Measurements from ENCODE around the gene NR3C2. TPM values are rescaled to one million over a fixed set of nuclear protein-coding genes. Genes with fewer than 3 reads are reported as not detected.

NR3C2 gene
- total RNA-seq, 2 experiments from 2014 or later = 4.8 to 6.2 TPM

DNA sequence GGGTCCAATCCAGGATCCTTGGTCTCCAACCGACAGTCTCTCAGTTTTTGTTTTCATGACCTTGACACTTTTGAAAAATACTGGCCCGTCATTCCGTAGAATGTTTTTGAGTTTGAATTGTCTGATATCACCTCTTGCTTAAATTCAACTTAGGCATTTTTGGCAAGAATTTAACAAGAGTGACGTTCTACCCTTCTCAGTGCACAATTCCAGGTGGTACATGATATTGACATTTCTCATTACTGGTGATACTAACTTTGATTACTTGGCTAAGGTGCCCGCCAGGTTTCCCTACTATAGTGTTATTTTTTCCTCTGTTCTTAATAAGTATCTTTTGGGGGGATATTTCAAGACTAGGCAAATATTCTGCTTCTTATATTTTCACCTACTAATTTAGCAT lies 215.1 kb downstream of the NR3C2 start:
- H3K36me3 Mint-ChIP-seq = no peaks in the 10 kb centered on the region
- no peak overlapping the region for H3K4me3 Mint-ChIP-seq
- H3K9me3 Mint-ChIP-seq = no peaks in the 10 kb centered on the region
- H3K4me1 Mint-ChIP-seq = peaks cover 11% of the 10 kb centered on the region
- H3K27ac Mint-ChIP-seq = no peak overlapping the region
- H3K27me3 Mint-ChIP-seq = no peaks in the 10 kb centered on the region
- no peak for DNase-seq

DNA sequence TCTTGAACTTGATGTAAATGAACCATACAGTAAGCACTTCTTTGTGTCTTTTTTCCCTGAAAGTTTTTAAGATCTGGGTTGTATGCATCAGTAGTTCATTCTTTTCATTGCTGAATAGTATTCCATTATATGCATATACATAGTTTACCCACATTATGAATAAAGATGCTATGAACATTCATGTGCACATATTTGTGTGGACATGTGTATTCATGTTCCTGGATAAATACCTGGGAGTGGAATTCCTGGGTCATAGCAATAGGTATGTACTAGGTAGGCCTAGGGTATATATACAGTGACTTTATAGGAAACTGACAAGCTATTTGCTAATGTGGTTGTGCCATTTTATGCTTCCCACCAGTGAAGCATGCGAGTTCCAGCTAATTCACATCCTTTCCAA lies 215.9 kb downstream of the NR3C2 start:
- H3K27ac Mint-ChIP-seq = no peak overlapping the region
- peaks cover 11% of the 10 kb centered on the region for H3K4me1 Mint-ChIP-seq

DNA sequence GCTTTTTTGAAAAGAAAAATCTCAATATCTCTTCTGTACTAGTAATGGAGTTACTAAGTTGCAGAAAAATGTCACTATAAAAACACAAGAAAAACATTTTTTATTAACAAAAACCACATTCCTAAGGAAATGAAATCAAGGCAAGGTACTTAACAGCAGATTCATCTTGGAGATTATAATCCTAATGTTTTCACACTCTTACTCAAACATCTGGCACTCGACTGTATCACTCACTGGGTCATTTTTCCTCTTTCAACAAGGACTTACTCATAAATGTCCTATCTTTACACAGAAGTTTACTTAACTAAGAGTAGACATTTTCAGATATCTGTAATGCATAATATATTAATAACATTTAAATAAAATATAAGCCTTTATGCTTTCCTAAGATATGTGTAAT lies 216.6 kb downstream of the NR3C2 start:
- no peak for DNase-seq
- H3K36me3 Mint-ChIP-seq = peaks cover 2% of the 10 kb centered on the region
- no peaks in the 10 kb centered on the region for H3K27me3 Mint-ChIP-seq
- no peak overlapping the region for H3K27ac Mint-ChIP-seq
- peaks cover 11% of the 10 kb centered on the region for H3K4me1 Mint-ChIP-seq
- H3K4me3 Mint-ChIP-seq = no peak overlapping the region
- H3K9me3 Mint-ChIP-seq = no peaks in the 10 kb centered on the region

More for the DNA sequence above, 215.9 kb downstream of the NR3C2 start:
- Mint-ChIP-seq H3K4me3 (no peak overlapping the region), H3K27me3 (no peaks in the 10 kb centered on the region), H3K9me3 (no peaks in the 10 kb centered on the region), H3K36me3 (no peaks in the 10 kb centered on the region)
- DNase-seq = no peak

DNA sequence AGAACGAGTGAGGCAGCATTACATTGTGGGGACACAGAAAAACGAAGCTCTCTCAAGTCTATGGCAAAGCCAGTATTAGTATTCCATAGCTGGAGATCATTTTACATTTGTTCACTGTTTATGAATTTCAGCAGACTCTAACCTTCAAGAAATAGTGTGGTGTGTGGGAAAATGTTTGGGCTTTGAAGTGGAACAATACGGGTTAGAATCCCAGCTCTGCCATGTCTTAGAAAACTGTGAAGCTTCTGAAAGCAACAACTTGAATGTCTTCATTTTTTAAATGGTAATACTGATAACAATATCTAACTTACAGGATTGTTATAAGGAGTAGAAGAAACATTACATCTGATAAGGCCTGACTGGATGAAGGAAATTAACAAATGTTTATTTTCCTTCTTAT lies 217.7 kb downstream of the NR3C2 start:
- Mint-ChIP-seq H3K9me3 (no peaks in the 10 kb centered on the region), H3K4me3 (no peak overlapping the region), H3K27me3 (no peaks in the 10 kb centered on the region), H3K27ac (no peak overlapping the region), H3K4me1 (peaks cover 10% of the 10 kb centered on the region), H3K36me3 (peaks cover 8% of the 10 kb centered on the region)
- no peak for DNase-seq

DNA sequence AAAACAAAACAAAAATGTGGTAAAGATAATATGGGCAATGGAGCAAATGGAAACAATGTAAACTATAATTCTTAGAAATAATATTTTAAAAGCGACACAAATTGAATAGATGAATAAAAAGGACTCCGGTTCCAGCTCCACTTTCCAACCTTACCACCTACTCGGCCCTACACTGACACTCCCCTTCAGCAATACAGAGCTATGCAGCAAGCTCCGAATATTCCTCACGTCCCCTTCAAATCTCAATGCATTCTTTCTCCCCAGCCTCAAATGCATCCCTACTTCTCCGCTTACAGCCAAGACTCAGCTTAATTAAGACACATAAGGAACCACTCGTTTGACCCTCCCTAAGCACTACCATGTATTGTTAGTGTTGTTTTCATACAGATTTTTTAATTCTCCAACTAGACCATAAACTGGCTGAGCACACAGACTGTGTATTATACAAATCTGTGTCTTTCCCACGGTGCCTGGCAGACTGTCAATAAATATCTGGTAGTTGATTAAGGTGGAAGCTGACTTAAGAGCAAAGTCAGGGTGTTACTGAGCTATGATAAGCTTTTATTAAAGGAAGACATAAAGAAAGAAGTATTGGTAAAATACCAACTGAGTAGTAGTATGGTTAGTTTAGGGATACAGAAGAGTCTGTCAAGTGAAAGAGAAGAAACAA lies 219.1 kb downstream of the NR3C2 start:
- Mint-ChIP-seq H3K9me3 (no peaks in the 10 kb centered on the region), H3K4me1 (peaks cover 17% of the 10 kb centered on the region), H3K27ac (no peak overlapping the region), H3K4me3 (no peak overlapping the region), H3K36me3 (peaks cover 8% of the 10 kb centered on the region), H3K27me3 (no peaks in the 10 kb centered on the region)
- DNase-seq = no peak

DNA sequence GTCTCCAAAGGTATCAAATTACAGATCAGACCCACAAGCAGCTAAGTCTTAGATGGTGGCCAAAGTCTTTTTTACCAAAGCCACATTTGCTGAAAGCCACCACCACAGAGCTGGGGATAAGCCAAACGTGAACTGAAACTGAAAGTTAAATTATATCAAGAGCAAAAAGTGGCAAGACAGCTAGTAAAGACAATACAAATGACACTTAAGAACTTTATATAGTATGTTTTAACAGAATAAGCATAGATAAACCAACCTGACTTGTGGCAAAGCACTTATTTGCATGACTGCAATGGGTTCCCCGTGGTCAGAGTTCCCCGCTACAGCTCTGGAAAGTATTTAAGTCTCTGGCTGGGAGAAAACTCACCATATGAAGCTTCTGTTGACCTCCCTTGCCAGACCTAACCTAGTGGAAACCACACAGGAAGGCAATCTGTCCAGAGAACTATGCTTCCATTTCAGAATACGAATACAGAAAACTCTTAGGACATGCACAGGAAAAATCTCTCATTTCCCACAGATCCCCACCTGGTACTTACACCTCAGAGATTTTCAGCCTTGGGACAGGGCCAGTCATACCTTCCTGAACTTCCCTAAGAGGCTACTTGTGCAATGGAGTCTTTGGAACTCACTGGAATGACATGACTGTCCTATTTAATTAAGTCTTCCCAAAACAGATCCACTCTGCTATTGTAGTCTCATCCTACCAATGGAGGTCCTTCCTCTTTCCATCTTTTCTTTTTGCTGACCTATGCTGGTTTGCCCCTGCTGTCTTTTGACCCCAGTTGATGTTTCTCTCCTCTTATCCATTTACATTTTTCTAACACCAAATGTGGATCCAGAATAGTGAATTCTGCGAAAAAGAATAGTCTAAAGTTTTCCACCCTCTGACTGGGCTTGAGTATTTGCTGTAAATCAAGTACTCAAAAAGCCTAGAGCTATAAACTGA lies 225.1 kb downstream of the NR3C2 start:
- H3K27ac Mint-ChIP-seq = peak overlapping the region; percentile 77
- peak; percentile 14 for DNase-seq
- peaks cover 8% of the 10 kb centered on the region for H3K36me3 Mint-ChIP-seq
- peak overlapping the region; percentile 67 for H3K4me3 Mint-ChIP-seq
- peaks cover 27% of the 10 kb centered on the region for H3K4me1 Mint-ChIP-seq
- no peaks in the 10 kb centered on the region for H3K9me3 Mint-ChIP-seq
- no peaks in the 10 kb centered on the region for H3K27me3 Mint-ChIP-seq

DNA sequence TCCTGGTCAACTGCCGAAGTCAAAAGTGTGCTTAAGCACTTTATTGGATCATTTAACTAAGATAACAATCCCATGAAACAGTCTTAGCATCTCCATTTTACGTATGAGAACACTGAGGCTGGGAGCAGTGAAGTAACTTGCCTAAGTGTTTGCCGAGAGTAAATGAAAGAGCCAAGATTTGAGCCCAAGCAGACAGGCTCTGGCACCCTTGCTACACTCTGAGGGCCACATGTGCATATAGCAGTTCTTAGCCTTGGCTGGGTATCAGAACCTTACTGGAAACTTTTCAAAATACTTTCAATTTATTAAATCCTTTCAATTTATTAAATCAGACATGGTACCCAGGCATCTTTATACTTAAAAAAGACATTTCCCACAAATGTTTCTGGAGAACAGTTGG lies 225.9 kb downstream of the NR3C2 start:
- Mint-ChIP-seq H3K27ac (no peak overlapping the region), H3K36me3 (peaks cover 8% of the 10 kb centered on the region), H3K27me3 (no peaks in the 10 kb centered on the region), H3K4me1 (peaks cover 27% of the 10 kb centered on the region), H3K4me3 (peak overlapping the region; percentile 67), H3K9me3 (no peaks in the 10 kb centered on the region)
- DNase-seq = no peak

DNA sequence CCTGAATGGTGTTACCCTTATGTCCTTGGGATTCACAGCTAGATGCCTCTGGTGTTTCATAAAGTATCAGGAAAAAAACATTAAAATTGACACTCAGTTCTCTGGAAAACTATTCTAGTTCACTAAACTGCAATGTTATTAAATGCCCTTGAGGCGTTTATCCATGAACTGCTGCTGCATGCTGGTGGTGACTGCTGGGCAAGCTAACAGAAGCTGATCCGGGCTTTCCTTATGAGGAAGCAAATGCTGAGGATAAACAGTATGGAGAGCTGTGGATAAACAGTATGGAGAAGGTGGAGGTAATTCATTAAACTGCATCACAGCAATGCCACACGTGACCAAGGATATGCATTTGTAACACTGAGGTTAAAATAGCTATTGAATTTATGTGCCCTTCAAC lies 227.0 kb downstream of the NR3C2 start:
- peaks cover 29% of the 10 kb centered on the region for H3K4me1 Mint-ChIP-seq
- H3K4me3 Mint-ChIP-seq = no peak overlapping the region
- H3K36me3 Mint-ChIP-seq = peaks cover 3% of the 10 kb centered on the region
- H3K27ac Mint-ChIP-seq = no peak overlapping the region
- DNase-seq = no peak
- no peaks in the 10 kb centered on the region for H3K9me3 Mint-ChIP-seq
- H3K27me3 Mint-ChIP-seq = no peaks in the 10 kb centered on the region

DNA sequence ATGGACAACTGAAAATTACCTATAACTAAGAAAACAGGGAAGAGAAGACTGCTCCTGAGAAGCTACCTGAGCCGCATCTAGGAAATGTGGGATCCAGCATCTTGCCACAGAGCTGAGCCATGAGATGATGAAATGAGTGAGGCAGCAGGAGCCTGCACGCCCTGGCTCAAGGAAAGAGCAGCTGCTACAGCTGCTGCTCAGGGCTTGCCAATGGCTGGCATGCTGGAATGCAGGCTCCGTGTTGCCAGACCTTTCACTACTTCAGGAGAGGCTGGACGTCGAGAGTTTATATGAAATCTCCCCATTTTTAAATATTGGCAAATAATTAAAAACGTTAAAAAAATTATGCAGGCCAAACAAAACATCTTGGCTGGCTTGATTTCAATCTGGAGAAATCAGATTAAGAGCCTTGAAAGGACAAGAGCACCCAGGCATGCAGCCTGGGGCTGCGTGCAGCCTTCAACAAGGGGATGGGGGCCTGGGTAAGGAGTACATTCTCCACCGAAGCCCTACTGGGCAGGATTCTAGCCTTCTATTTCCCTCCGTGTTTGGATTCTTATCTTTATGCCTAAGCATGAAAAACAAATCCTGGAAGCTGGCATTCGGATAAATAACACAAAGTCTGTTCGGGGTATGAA lies 227.6 kb downstream of the NR3C2 start:
- Mint-ChIP-seq H3K4me1 (peaks cover 29% of the 10 kb centered on the region), H3K36me3 (peaks cover 2% of the 10 kb centered on the region), H3K27me3 (no peaks in the 10 kb centered on the region), H3K27ac (no peak overlapping the region), H3K9me3 (no peaks in the 10 kb centered on the region), H3K4me3 (no peak overlapping the region)
- DNase-seq = no peak

DNA sequence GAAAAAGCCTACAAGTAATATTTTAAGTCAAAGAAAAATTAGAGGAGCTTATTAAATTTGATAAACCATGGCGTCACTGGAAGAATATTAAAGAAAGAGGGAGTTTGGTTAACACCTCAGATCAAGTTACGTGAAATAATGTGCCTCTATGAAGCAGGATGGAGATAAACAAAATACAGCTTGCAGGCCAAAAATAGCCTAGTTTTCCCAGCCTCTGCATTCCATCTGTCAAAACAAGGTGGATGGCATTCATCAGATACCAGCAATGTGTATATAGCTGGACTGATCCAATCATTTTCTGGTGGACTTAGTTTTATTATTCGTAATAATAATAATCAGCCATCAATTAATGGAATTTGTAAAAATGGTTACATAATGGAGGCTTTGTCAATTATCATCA lies 230.7 kb downstream of the NR3C2 start:
- H3K27ac Mint-ChIP-seq = no peak overlapping the region
- no peaks in the 10 kb centered on the region for H3K27me3 Mint-ChIP-seq
- no peak for DNase-seq
- H3K9me3 Mint-ChIP-seq = no peaks in the 10 kb centered on the region
- peaks cover 3% of the 10 kb centered on the region for H3K36me3 Mint-ChIP-seq
- H3K4me1 Mint-ChIP-seq = peaks cover 7% of the 10 kb centered on the region
- no peak overlapping the region for H3K4me3 Mint-ChIP-seq

DNA sequence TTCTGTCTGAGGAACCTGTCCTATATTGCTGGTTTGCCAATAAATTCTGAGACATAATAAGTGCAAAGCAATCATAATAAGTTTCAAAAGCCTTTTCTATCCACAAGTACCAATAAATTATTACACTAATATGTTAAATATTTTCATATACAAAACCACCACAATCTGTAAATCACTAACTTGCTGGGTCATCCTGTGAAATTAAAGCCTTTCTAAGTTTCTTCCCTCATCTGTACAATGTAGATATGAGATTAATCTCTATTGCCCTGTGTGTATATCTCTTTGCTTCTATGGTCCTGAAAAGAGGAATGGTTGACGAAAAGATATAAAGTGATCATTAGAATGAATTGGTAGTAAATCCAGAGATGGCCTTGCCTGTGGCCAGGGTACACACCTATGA lies 231.6 kb downstream of the NR3C2 start:
- no peak for DNase-seq
- Mint-ChIP-seq H3K36me3 (peaks cover 3% of the 10 kb centered on the region), H3K9me3 (no peaks in the 10 kb centered on the region), H3K4me3 (no peak overlapping the region), H3K4me1 (peaks cover 4% of the 10 kb centered on the region), H3K27me3 (no peaks in the 10 kb centered on the region), H3K27ac (no peak overlapping the region)

DNA sequence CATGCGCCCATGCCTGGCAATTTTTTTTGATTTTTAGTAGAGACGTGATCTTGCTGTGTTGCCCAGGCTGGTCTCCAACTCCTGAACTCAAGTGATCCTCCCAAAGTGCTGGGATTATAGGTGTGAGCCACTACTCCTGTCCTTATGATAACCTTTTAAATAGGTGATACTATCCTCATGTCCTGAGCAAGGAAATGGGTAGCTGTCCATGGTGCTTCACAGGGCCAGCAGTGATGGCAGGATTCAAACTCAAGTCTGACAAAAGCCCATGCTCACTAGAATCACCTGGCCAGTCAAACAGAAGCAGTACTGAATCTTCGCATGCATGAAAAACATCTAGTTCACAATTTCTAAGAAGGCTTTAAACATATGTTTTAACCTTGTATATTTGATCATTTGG lies 235.1 kb downstream of the NR3C2 start:
- Mint-ChIP-seq H3K27me3 (no peaks in the 10 kb centered on the region), H3K4me1 (peaks cover 6% of the 10 kb centered on the region), H3K4me3 (no peak overlapping the region), H3K36me3 (peaks cover 3% of the 10 kb centered on the region), H3K27ac (no peak overlapping the region), H3K9me3 (no peaks in the 10 kb centered on the region)
- no peak for DNase-seq

DNA sequence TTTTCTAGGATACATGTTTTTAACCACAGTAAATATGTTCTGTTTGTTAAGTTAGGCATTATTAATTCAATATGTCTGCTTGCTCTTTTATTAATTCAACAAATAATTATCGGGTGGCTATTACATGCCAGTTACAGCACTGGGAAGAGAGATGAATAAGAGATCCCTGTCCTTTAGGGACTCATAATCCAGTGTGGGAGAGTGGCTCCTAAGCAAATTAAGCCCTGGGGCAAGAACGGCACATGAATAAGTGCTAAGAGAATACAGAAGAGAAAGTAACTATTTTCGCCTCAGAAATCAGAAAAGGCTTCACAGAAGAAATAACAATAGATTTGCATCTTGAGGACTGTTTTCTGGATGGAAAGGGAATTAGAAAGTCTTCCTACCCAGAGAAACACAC lies 236.7 kb downstream of the NR3C2 start:
- H3K4me1 Mint-ChIP-seq = peaks cover 4% of the 10 kb centered on the region

DNA sequence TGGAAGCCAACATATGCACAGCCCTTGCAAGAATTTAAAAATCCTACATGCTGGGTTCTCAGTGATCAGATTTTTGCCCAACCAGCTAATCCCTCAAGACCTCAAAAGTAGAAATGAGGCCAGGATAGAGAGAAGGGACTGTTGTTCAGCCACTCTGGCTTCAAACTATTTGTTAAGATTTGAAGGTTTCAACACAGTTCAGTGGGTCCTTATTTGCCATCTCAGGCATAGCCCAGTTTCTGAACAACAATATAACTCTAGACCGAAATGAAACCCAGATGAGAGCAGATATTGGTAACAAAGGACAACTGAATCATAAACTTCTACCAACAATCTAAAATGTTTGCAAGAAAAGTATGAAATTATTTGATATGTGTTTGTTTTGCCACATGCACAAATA lies 237.3 kb downstream of the NR3C2 start:
- no peak overlapping the region for H3K27ac Mint-ChIP-seq

More for the DNA sequence above, 236.7 kb downstream of the NR3C2 start:
- no peak for DNase-seq
- H3K4me3 Mint-ChIP-seq = no peak overlapping the region
- H3K27me3 Mint-ChIP-seq = no peaks in the 10 kb centered on the region
- no peaks in the 10 kb centered on the region for H3K9me3 Mint-ChIP-seq
- no peak overlapping the region for H3K27ac Mint-ChIP-seq
- peaks cover 3% of the 10 kb centered on the region for H3K36me3 Mint-ChIP-seq

DNA sequence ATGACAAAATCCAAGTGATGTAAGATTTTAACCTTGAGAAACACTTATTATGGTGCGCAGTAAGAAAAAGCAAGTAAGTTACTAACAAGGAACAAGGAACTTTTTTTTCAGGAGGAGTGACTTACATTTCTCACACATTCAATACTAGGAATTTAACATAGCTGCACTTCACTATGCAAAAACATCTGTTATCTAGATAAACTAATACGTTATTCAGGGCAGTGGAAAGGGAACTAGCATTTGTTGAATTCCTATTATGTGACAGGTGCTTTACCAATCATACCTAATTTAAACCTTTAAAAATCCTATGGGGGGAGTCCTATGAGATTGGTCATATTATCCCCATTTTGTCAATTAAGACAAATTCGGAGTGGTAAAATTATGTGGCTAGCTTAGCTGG lies 238.0 kb downstream of the NR3C2 start:
- Mint-ChIP-seq H3K27me3 (no peaks in the 10 kb centered on the region), H3K27ac (no peak overlapping the region), H3K36me3 (peaks cover 2% of the 10 kb centered on the region), H3K9me3 (no peaks in the 10 kb centered on the region), H3K4me1 (peaks cover 4% of the 10 kb centered on the region), H3K4me3 (no peak overlapping the region)
- DNase-seq = no peak

More for the DNA sequence above, 237.3 kb downstream of the NR3C2 start:
- Mint-ChIP-seq H3K9me3 (no peaks in the 10 kb centered on the region), H3K27me3 (no peaks in the 10 kb centered on the region), H3K4me3 (no peak overlapping the region), H3K36me3 (peaks cover 3% of the 10 kb centered on the region), H3K4me1 (peaks cover 4% of the 10 kb centered on the region)
- no peak for DNase-seq

Measured in activated naive CD8-positive, alpha-beta T cell treated with anti-CD3 and anti-CD28 coated beads for 36 hours (primary cell).